ENCODE results near the gene OR9Q1.

DNA sequence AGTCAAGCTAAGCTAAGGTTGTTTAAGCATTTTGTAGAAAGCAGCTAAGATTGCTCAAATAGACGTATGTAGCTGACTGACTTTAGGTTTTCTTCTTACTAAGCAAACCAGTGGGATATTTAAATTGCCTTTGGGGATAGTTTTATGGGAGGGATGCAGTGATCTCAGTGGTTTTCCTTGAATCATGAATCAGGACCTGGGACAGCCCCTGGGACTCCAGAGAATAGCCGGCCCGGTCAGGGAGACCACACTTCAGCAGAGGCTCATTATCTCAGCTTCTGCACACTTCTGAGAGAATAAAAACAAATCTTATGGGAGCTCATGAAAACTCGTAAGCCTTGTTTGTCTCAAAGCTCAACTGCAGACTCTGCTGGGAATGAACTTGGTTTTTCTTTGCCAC lies 101.8 kb downstream of the OR9Q1 start, which contains the start of gene OR9I1:
- TF ChIP-seq CTCF (conservative IDR thresholded peaks at IDR 0.05; ENCODE audit: low read depth, low read length) (no peak), EZH2 (IDR thresholded peaks at IDR 0.05; ENCODE audit: low read length, unreplicated experiment) (no peak), EZH2phosphoT487 (IDR thresholded peaks at IDR 0.05; ENCODE audit: borderline replicate concordance, low read length) (no peak)
